Sigmoid colon (tissue), 7 donors: ENCODE data around the gene MAP4. TPM values are rescaled to one million over a fixed set of nuclear protein-coding genes. Genes with fewer than 3 reads are reported as not detected.

Experiments
- DNase-seq: peaks from one replicate; pipeline ENCODE4 v3.0.0-alpha.2; 2019
- H3K27ac ChIP-seq, 4 donors: fragments of 200-600 bp; sonication (generic); one replicate each; pipeline ENCODE4 v1.5.1; 2016 to 2019; ENCODE audit warnings: mild to moderate bottlenecking in 1 of 4
- H3K27me3 ChIP-seq, 3 donors: fragments of 200-600 bp; sonication (generic); one replicate each; pipeline ENCODE4 v1.5.1; 2019; ENCODE audit warnings: mild to moderate bottlenecking in 1 of 3
- H3K36me3 ChIP-seq, 4 donors: fragments of 200-600 bp; sonication (generic); one replicate each; pipeline ENCODE4 v1.5.1; 2016 to 2019
- H3K4me1 ChIP-seq, 4 donors: fragments of 200-600 bp; sonication (generic); one replicate each; pipeline ENCODE4 v1.5.1; 2017 to 2019
- H3K4me3 ChIP-seq, 4 donors: fragments of 200-600 bp; sonication (generic); one replicate each; pipeline ENCODE4 v1.5.1; 2017 to 2019; ENCODE audit warnings: mild to moderate bottlenecking in 2 of 4, moderate library complexity in 1 of 4
- H3K9me3 ChIP-seq, 4 donors: fragments of 200-600 bp in 3 of 4; sonication (generic) in 3 of 4; one replicate each; pipeline versions ENCODE4 v1.5.1 to v1.6.1; 2013 to 2019
- CTCF ChIP-seq, 4 experiments: fragments of 450-650 bp in 3 of 4; fragments of 200-600 bp in 1 of 4; IDR thresholded peaks; one replicate each; pipeline ENCODE4 v1.5.1; 2016 to 2019; ENCODE audit warnings: antibody characterized with exemption in 4 of 4, mild to moderate bottlenecking in 3 of 4, moderate library complexity in 2 of 4
- EP300 ChIP-seq, 4 donors: sonication (generic); formaldehyde crosslinking; IDR thresholded peaks; one replicate each; pipeline ENCODE4 v1.6.1; 2017; ENCODE audit warnings: antibody characterized with exemption in 4 of 4
- POLR2A ChIP-seq, 2 donors: fragments of 450-650 bp; IDR thresholded peaks; one replicate each; pipeline ENCODE4 v1.6.1; 2016; ENCODE audit warnings: antibody characterized with exemption in 2 of 2, mild to moderate bottlenecking in 2 of 2, moderate library complexity in 2 of 2
- POLR2AphosphoS5 ChIP-seq, 4 donors: sonication (generic); formaldehyde crosslinking; IDR thresholded peaks; one replicate each; pipeline ENCODE4 v1.6.1; 2017; ENCODE audit warnings: antibody characterized with exemption in 4 of 4
- WGBS, 2 donors: extraction: QIAGEN DNeasy Blood & Tissue Kit; methylation state at CpG; one replicate each; pipeline ENCODE4 v1.1.7; 2013; 5-methylcytosine and 5-hydroxymethylcytosine counted together
- intact Hi-C: fragments of 100-400 bp; cut with DNase I; formaldehyde crosslinking; loops from one replicate; pipeline ENCODE4 v1.15.1; 2023
- polyA plus RNA-seq, 3 donors: library from polyadenylated mRNA; stranded (reverse); fragments of 200-250 nt; gene quantifications; one replicate each; pipeline ENCODE4 v1.2.3, GENCODE V29; 2013
- total RNA-seq, 4 donors: library from RNA; depleted of rRNA; stranded (reverse); fragments of >200 nt; gene quantifications; one replicate each; pipeline ENCODE4 v1.1.0, GENCODE V29; 2016
- donor health status: healthy with polysubstance abuse.
- donor health status: Bipolar disorder and iron deficiency.
- donor health status: healthy.

The MAP4 gene
- total and polyA plus RNA-seq, 7 donors = 41.2 to 266 (median 138) TPM

GRCh38 chr3:47865192-47865591 is 151.0 kb downstream of the MAP4 start:
- no peak for DNase-seq
- no peaks in the 10 kb centered on the region for H3K27me3 ChIP-seq
- H3K36me3 ChIP-seq = peaks cover 37 to 97% (median 55%) of the 10 kb centered on the region in 4 donors
- 69 to 77% methylated on average over 3 of the region's 3 CpGs for WGBS, 2 donors
- no peak overlapping the region for H3K27ac ChIP-seq
- H3K4me3 ChIP-seq = no peak overlapping the region
- TF ChIP-seq POLR2AphosphoS5 (IDR thresholded peaks at IDR 0.05) (no peak), POLR2A (IDR thresholded peaks at IDR 0.05) (no peak), CTCF (IDR thresholded peaks at IDR 0.05) (no peak), EP300 (IDR thresholded peaks at IDR 0.05) (no peak)
- no peaks in the 10 kb centered on the region for H3K4me1 ChIP-seq
- intact Hi-C loops = no loop called here
- no peaks in the 10 kb centered on the region for H3K9me3 ChIP-seq

GRCh38 chr3:47863391-47864128 is 152.7 kb downstream of the MAP4 start:
- DNase-seq = no peak

GRCh38 chr3:47859956-47860605 is 156.1 kb downstream of the MAP4 start:
- Histone ChIP-seq H3K27me3 (no peaks in the 10 kb centered on the region), H3K27ac (no peak overlapping the region), H3K4me3 (no peak overlapping the region), H3K9me3 (no peaks in the 10 kb centered on the region), H3K4me1 (no peaks in the 10 kb centered on the region), H3K36me3 (peaks cover 25 to 91% (median 38%) of the 10 kb centered on the region in 4 donors)
- TF ChIP-seq POLR2AphosphoS5 (IDR thresholded peaks at IDR 0.05) = no peak
- intact Hi-C loops = no loop called here
- peak; percentile 14 for DNase-seq
- WGBS, 2 donors = 94 to 95% methylated on average over 4 of the region's 4 CpGs

More at GRCh38 chr3:47863391-47864128, 152.7 kb downstream of the MAP4 start:
- Histone ChIP-seq H3K27ac (no peak overlapping the region), H3K9me3 (no peaks in the 10 kb centered on the region), H3K4me3 (no peak overlapping the region), H3K4me1 (no peaks in the 10 kb centered on the region), H3K27me3 (no peaks in the 10 kb centered on the region), H3K36me3 (peaks cover 25 to 93% (median 42%) of the 10 kb centered on the region in 4 donors)
- 95% methylated on average over 12 of the region's 12 CpGs for WGBS, 2 donors
- TF ChIP-seq POLR2AphosphoS5 (IDR thresholded peaks at IDR 0.05) (no peak), EP300 (IDR thresholded peaks at IDR 0.05) (no peak), CTCF (IDR thresholded peaks at IDR 0.05) (no peak), POLR2A (IDR thresholded peaks at IDR 0.05) (no peak)
- intact Hi-C loops = no loop called here

- no peak for TF ChIP-seq POLR2AphosphoS5 (IDR thresholded peaks at IDR 0.05)
- no peak for TF ChIP-seq CTCF (IDR thresholded peaks at IDR 0.05)
- H3K9me3 ChIP-seq = no peaks in the 10 kb centered on the region
- no peak overlapping the region for H3K4me3 ChIP-seq
- H3K36me3 ChIP-seq = peaks cover 45 to 92% (median 59%) of the 10 kb centered on the region in 4 donors
- 88 to 91% methylated on average over 2 of the region's 2 CpGs for WGBS, 2 donors
- H3K27ac ChIP-seq = no peak overlapping the region
- no peaks in the 10 kb centered on the region for H3K4me1 ChIP-seq
- no peak for DNase-seq
- H3K27me3 ChIP-seq = no peaks in the 10 kb centered on the region
- intact Hi-C loops = no loop called here
Observed at GRCh38 chr3:47857151-47857550, 159.1 kb downstream of the MAP4 start.

GRCh38 chr3:47856669-47857068 is 159.5 kb downstream of the MAP4 start:
- Histone ChIP-seq H3K27ac (no peak overlapping the region), H3K27me3 (no peaks in the 10 kb centered on the region), H3K4me1 (no peaks in the 10 kb centered on the region), H3K4me3 (no peak overlapping the region), H3K36me3 (peaks cover 50 to 94% (median 60%) of the 10 kb centered on the region in 4 donors), H3K9me3 (no peaks in the 10 kb centered on the region)
- TF ChIP-seq EP300 (IDR thresholded peaks at IDR 0.05) = no peak
- TF ChIP-seq POLR2AphosphoS5 (IDR thresholded peaks at IDR 0.05) = no peak
- TF ChIP-seq CTCF (IDR thresholded peaks at IDR 0.05) = no peak
- TF ChIP-seq POLR2A (IDR thresholded peaks at IDR 0.05) = no peak
- 95% methylated on average over 11 of the region's 11 CpGs for WGBS, 2 donors
- no peak for DNase-seq
- intact Hi-C loops = no loop called here
